Activated naive CD4-positive, alpha-beta T cell treated with anti-CD3 and anti-CD28 coated beads, Interleukin-2, amount 50 U/mL, for 24 hours (primary cell): Measurements from ENCODE around the gene NOC2L.

ENCODE experiments used
- H3K27ac Mint-ChIP-seq: one replicate; pipeline ENCODE4 v1.8.0; 2021; ENCODE audit warnings: mild to moderate bottlenecking, mixed read lengths
- H3K27me3 Mint-ChIP-seq: one replicate; pipeline ENCODE4 v1.8.0; 2021; ENCODE audit warnings: mixed read lengths
- H3K36me3 Mint-ChIP-seq: one replicate; pipeline ENCODE4 v1.8.0; 2021; ENCODE audit warnings: mixed read lengths
- H3K4me1 Mint-ChIP-seq: one replicate; pipeline ENCODE4 v1.8.0; 2021; ENCODE audit warnings: mixed read lengths
- H3K4me3 Mint-ChIP-seq: one replicate; pipeline ENCODE4 v1.8.0; 2021; ENCODE audit warnings: mild to moderate bottlenecking, mixed read lengths
- H3K9me3 Mint-ChIP-seq: one replicate; pipeline ENCODE4 v1.8.0; 2021; ENCODE audit warnings: mixed read lengths

NOC2L gene

DNA sequence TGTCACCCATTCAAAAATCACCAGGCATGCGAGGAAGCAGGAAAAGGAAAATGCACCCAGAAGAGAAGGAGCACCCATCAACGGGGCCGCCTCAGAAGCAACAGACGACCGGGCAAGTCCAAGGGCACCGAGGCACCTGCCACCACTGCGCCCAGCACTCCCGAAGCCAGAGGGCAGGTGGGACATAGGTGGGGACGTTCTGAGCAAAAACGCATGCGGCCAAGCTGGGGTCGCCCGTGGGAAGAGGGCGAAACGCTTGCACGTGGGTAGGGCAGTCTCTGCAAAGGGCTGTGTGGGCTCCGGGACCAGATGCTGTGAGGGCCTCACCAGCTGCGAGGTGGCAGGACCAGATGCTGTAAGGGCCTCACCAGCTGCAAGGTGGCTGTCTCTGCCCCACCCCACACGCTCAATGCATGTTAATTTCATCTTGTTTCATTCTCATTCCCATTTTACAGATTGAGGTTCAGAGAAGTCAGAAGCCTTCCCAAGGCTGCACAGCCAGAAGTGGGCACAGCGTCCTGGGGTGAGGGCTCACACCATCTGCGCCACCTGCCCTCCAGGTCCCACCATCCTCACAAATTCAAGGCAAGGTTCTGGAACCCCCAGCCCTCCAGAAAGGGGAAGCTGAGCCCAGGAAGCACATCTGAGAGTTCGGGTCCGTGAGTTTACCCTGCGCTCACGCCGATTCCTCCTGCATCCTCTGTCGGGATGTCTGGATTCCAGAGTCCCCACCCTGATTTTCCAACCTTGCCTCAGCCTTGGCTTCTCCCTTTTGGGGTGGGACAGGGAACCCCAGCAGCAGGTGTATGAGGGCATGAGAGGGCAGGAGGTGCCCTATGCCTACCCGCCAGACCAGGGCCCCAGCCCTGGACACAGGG is 43.5 kb downstream of the NOC2L start:
- H3K27me3 Mint-ChIP-seq: peaks cover 21% of the 10 kb centered on the region
- peaks cover 8% of the 10 kb centered on the region for H3K4me1 Mint-ChIP-seq
- H3K27ac Mint-ChIP-seq: no peak overlapping the region
- no peaks in the 10 kb centered on the region for H3K9me3 Mint-ChIP-seq
- no peaks in the 10 kb centered on the region for H3K36me3 Mint-ChIP-seq
- no peak overlapping the region for H3K4me3 Mint-ChIP-seq

DNA sequence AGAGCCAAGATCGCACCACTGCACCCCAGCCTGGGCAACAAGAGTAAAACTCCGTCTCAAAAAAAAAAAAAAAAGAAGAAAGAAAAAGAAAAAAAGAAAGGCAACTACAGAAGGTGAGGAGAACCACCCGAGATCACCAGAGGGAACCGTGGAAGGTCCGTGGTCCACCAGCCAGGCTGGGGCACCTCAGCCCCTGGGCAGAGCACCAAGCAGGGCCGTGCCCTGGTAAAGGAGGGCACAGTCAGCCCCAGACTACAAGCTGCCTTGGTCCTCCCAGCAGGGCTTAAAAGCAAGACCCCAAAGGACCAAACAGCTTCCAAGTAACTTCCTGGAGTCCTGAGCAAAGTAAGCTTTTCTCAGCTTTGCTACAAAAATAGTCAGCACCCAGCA is 44.2 kb downstream of the NOC2L start:
- Mint-ChIP-seq H3K36me3 (no peaks in the 10 kb centered on the region), H3K27me3 (peaks cover 18% of the 10 kb centered on the region), H3K9me3 (no peaks in the 10 kb centered on the region), H3K27ac (no peak overlapping the region), H3K4me1 (peaks cover 5% of the 10 kb centered on the region), H3K4me3 (no peak overlapping the region)

DNA sequence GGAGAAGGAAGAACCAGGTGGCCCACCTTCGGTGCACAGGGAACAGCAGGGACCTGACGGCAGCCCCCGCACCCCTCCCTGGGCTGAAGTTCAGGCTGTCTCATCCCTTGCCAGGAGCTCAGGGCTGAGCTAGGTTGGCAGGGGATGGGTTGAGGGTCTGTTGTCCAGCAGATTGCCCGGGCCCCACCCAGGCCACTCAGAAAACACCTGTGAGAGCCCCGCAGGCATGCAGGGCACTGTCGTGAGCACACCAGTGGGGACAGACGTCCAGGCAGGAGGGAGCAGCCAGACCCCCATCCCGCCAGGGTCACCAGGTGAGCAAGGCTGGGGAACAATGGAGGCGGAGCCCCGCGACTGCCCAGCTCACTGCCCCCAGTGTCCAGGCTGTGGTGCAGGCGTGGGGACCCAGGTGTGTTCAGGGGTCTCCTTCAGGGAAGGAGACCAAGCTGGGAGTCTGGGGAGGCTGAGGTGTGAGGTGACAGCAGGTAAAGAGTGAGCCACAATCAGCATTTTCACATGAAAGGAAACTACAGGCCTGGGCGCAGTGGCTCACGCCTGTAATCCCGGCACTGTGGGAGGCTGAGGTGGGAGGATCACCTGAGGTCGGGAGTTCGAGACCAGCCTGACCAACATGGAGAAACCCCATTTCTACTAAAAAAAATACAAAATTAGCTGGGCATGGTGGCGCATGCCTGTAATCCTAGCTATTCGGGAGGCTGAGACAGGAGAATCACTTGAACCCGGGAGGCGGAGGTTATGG is 44.7 kb downstream of the NOC2L start:
- Mint-ChIP-seq H3K27me3 (peaks cover 18% of the 10 kb centered on the region), H3K4me3 (no peak overlapping the region), H3K9me3 (no peaks in the 10 kb centered on the region), H3K4me1 (peaks cover 5% of the 10 kb centered on the region), H3K36me3 (no peaks in the 10 kb centered on the region), H3K27ac (no peak overlapping the region)

DNA sequence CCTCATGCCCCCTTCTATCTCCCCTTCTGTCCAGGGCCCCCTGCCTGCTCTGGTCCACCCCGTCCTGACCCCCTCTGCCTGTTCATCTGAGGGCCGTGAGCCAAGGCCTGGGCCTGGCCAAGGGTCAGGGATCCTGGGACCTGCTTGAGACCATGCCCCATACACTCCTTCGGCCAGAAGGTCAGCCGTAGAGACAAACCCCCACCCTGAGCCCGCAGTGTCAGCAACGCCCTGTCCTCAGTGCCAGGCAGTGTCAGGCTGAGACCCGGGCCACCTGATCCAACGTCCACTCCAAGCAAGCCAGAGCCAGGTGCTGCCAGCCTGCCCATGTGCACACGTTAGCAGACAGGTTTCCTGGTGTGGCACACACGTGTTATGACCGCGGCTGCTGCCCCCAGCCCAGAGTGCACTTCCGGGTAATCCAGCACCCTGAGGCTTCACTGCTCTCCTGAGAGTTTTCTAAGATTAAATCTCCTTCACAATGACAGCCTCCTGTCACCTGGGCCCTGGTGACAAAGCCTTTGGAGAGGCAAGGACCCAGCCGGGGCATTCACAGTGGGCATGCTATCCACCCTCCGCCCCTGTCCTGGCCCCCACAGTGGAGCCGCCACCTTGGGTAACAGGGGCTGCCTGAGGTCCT is 45.4 kb downstream of the NOC2L start:
- peaks cover 5% of the 10 kb centered on the region for H3K4me1 Mint-ChIP-seq
- H3K27me3 Mint-ChIP-seq: peaks cover 17% of the 10 kb centered on the region
- no peak overlapping the region for H3K27ac Mint-ChIP-seq
- H3K36me3 Mint-ChIP-seq: no peaks in the 10 kb centered on the region
- no peaks in the 10 kb centered on the region for H3K9me3 Mint-ChIP-seq
- no peak overlapping the region for H3K4me3 Mint-ChIP-seq

DNA sequence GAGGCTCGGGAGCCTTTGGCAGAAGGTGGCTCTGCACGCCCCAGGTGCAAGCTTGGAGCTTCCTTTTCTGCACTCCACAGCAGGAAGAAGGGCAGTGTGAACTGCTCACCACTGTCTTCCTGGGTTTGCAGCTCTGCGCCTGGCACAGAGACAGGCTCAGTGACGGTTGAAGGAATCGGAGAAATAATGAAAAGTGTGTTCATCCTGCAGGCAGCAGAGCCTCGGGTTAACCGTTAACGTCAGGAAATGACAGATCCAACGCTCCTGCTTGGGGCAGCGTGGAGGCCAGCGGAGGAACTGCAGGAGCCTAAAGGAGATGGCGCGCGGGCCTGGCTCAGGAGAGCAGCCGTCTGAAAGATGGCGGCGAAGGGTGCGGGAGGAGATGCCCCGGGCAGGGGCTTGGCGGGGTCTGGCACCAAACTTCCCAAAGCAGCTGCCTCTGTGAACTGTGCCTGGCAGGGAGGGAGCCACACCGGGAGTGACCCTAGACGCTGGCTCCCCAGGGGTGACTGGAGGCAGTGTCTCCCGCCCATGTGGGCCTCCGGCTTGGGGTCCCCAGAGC is 46.2 kb downstream of the NOC2L start:
- Mint-ChIP-seq H3K9me3 (no peaks in the 10 kb centered on the region), H3K4me3 (no peak overlapping the region), H3K36me3 (peaks cover 1% of the 10 kb centered on the region), H3K4me1 (peaks cover 5% of the 10 kb centered on the region), H3K27me3 (peaks cover 21% of the 10 kb centered on the region), H3K27ac (no peak overlapping the region)

DNA sequence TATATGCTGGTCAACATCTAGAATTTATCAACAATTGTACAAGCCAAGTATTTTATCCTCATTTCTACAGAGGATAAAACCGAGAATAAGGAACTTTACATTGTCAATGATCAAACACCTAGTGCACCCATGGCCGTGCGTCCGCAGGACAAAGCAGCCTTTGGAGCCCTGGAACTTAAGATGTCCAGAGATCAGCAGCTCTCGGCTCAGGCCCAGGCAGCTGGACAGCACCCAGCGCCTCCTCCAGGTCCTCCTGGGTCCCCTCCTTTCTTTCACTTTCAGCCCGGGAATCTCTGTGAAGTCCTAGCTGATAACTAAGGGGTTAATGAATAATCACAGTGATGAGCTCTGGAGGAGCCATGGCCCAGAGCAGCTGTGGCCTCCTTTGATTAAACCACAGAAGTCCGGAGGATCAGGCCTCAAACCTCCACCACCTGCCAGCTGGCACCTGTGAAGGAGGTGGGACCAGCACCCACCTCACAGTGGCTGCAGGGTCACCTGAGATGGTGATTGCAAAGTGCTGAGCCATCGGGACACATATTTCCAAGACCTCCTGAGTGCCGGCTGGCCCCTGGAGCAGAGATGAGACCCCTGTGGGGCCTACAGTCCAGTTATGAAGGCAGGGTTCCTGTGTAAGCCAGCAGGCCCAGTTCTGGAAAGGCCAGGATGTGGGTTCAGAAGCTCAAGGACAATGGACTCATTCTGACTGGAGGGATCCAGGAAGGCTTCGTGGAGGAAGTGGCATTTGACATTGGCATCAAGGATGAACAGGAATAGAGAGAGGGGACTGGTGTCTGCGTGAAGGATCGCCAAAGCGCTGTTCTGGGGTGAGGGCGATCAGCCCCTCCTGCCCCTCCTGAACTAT is 46.9 kb downstream of the NOC2L start:
- H3K4me3 Mint-ChIP-seq: no peak overlapping the region
- H3K27ac Mint-ChIP-seq: no peak overlapping the region
- peaks cover 5% of the 10 kb centered on the region for H3K4me1 Mint-ChIP-seq
- no peaks in the 10 kb centered on the region for H3K9me3 Mint-ChIP-seq
- peaks cover 1% of the 10 kb centered on the region for H3K36me3 Mint-ChIP-seq
- peaks cover 20% of the 10 kb centered on the region for H3K27me3 Mint-ChIP-seq

DNA sequence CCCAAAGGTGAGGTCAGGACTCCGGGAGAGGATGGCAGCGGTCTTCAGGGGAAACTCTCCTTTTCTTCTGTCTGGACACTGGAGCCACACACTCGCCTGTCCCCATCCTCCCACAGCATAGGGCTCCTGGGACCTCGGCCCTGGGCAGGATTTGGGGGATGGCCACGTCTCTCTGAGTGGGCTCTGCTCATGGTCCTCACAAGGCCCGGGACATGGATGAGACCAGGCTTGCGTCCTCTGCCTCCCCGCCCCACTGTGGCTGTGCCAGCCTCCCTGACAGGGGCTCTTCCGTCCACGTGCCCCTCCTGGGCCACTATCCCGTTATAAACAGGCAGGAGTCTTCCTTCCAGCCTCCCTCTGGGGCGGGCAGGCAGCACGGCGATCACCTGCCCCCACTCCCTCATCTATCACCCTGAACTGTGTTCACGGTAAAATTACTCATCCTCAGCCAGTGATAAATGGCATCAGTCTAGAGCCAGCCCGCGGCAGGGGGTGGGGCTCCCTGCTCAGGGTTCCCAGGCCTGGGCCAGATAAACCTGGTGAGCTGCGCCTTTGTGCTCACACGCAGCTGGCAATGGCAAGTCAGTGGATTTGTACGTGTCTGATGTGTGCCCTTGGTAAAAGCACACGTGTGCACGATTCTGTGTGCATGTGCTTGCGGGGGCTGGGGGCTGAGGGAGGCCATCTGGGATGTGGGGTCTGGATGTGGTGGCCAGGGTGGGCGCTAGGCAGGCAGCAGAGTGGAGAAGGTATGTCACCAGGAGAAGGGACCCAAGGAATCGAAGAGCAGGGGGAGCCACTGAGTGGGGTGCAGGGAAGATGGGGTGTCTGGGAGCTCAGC is 48.0 kb downstream of the NOC2L start:
- Mint-ChIP-seq H3K27ac (no peak overlapping the region), H3K27me3 (peaks cover 28% of the 10 kb centered on the region), H3K36me3 (peaks cover 1% of the 10 kb centered on the region)

DNA sequence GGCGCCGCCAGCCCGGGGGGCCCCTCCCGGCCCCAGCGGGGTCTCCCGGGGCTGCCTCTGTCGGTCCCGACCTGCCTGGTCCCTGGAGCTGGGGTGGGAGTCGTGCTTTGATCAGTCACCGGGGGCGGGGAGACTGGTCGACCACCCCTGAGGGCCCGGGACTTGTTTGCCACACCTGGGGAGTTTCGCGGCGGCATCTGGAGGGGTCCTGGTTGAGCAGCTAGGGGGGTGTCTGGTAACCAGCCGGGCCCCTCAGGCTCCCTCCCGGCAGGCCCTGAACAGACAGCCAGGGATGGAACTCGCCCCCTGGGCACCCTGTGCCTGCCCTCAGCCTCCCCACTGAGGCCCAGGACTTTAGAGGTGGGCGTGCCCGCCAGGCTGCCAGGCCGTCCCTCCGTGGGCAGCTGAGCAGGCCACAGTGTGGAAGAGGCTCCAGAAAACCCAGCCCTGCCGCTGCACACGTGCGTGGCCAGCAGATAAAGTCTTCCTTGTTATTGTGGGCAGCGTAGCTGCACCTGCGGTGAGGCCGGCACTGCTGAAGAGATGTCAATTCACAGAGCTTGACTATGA is 48.7 kb downstream of the NOC2L start:
- Mint-ChIP-seq H3K9me3 (no peaks in the 10 kb centered on the region), H3K27ac (no peak overlapping the region), H3K4me1 (peaks cover 6% of the 10 kb centered on the region), H3K36me3 (peaks cover 1% of the 10 kb centered on the region), H3K27me3 (peaks cover 31% of the 10 kb centered on the region), H3K4me3 (no peak overlapping the region)

More for the DNA sequence above, 48.0 kb downstream of the NOC2L start:
- no peak overlapping the region for H3K4me3 Mint-ChIP-seq
- no peaks in the 10 kb centered on the region for H3K9me3 Mint-ChIP-seq
- H3K4me1 Mint-ChIP-seq: peaks cover 5% of the 10 kb centered on the region

DNA sequence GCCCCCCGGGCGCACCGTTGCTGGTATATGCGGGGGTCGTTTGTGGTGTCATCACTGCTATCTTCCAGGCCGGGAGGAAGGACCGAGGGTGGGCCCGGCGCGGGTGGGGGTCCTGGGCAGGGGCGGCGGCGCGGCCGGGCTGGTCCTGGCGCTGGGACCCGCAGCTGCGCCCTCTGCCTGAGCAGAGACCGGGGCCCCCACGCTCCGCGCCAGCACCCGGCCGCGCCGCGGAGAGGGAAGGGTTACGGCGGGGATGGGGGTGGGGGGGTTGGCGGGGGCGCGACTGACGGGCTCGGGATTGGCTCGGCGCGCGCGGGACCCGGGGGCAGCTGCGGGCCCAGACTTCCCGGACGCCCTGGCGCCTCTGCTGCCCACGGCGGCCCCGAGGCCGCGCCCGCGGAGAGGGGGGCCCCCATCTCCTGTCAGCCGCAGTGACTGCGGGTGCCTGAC is 49.2 kb downstream of the NOC2L start:
- H3K27me3 Mint-ChIP-seq: peaks cover 34% of the 10 kb centered on the region

DNA sequence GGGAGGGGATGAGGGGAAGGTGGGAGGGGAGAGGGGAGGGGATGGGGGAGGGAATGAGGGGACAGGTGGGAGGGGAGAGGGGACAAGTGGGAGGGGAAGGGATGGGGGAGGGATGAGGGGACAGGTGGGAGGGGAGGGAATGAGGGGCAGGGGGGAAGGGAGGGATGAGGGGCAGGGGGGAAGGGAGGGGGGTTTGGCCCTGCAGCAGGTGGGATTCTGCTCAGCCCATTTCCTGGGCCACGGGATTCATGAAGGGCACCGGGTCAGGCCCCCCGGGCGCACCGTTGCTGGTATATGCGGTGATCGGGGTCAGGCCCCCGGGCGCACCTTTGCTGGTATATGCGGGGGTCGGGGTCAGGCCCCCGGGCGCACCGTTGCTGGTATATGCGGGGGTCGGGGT is 50.4 kb downstream of the NOC2L start:
- no peaks in the 10 kb centered on the region for H3K9me3 Mint-ChIP-seq
- H3K27me3 Mint-ChIP-seq: peaks cover 34% of the 10 kb centered on the region
- peaks cover 1% of the 10 kb centered on the region for H3K36me3 Mint-ChIP-seq
- no peak overlapping the region for H3K4me3 Mint-ChIP-seq
- H3K27ac Mint-ChIP-seq: no peak overlapping the region
- H3K4me1 Mint-ChIP-seq: peaks cover 9% of the 10 kb centered on the region

More for the DNA sequence above, 49.2 kb downstream of the NOC2L start:
- H3K36me3 Mint-ChIP-seq: peaks cover 1% of the 10 kb centered on the region
- no peak overlapping the region for H3K4me3 Mint-ChIP-seq
- H3K9me3 Mint-ChIP-seq: no peaks in the 10 kb centered on the region
- H3K27ac Mint-ChIP-seq: no peak overlapping the region
- H3K4me1 Mint-ChIP-seq: peaks cover 9% of the 10 kb centered on the region

DNA sequence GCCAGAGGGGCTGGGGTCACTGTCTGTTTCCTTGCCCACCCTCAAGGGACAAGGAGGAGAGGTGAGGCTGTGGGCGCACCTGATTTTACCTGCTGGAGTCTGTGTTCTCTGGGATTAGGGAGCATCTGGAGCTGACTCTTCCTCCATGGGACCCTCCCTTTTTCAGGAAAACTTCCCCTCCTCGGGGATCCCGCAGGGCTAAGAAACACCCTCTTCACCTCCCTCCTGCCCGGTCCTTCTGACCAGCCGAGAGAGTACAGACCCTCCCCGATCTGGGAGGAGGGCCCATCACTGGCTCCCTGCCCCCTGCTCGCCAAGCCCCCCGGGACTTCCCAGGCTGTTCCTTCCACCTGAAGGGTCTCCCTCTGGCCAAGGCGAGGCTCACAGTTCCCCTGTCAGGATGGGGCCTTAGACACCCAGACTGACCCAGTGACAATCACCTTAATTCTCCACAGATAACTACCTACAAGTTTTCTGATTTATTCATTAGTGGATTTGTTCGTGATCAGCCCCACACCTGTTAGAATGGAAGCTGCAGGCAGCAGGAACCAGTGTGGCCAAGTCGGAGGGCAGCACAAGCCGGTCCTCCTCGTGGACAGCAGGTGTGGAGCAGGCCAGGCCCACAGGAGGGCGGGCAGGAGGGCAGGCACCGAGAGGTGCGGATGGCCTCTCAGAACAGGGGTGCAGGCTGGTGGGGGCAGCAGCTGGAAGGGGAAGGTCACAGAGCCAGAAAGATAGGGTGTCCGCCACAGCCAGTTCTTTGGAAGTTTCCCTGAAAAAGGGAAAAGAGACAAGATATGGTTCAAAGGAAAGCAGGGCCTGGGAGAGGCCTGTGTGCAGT is 51.2 kb downstream of the NOC2L start:
- peaks cover 33% of the 10 kb centered on the region for H3K27me3 Mint-ChIP-seq

DNA sequence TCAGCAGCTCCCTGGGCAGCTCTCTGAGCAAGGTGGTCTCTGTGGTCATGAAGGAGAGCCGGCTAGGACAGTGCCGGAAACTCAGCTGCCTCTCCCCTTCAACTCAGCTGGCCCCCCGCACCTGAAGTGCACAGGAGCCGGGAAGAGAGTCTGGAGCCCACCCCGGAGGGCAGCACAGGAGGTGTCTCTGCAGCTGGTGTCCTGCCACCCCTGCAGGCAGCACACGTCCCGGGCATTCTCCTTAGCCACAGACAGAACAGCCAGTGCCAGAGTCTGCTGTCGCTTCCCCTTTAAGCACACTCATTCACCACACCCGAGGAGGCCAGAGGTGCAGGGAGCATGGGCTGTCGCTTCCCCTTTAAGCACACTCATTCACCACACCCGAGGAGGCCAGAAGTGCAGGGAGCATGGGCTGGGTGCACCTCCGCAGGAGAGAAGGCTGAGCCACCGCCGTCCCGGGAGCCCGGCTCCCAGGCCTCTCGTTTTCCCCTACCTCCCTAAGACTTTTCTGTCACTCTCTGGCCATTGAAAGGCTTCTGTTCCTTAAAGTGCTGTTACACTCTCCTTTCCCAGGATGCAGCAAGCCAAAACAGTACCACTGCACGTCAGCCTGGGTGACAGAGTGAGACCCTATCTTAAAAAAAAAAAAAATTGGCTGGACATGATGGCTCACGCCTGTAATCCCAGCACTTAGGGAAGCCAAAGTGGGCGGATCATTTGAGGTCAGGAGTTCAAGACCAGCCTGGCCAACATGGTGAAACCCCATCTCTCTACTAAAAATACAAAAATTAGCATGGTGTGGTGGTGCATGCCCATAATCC is 52.2 kb downstream of the NOC2L start:
- H3K27ac Mint-ChIP-seq: no peak overlapping the region
- peaks cover 4% of the 10 kb centered on the region for H3K4me1 Mint-ChIP-seq
- peak overlapping the region; percentile 33 for H3K4me3 Mint-ChIP-seq
- H3K27me3 Mint-ChIP-seq: peaks cover 30% of the 10 kb centered on the region
- peaks cover 1% of the 10 kb centered on the region for H3K36me3 Mint-ChIP-seq
- no peaks in the 10 kb centered on the region for H3K9me3 Mint-ChIP-seq

More for the DNA sequence above, 51.2 kb downstream of the NOC2L start:
- Mint-ChIP-seq H3K36me3 (peaks cover 1% of the 10 kb centered on the region), H3K4me3 (no peak overlapping the region), H3K4me1 (peaks cover 9% of the 10 kb centered on the region), H3K27ac (peak overlapping the region; percentile 72), H3K9me3 (no peaks in the 10 kb centered on the region)
